Measurements from ENCODE around the gene TMEM119. TPM values are rescaled to one million over a fixed set of nuclear protein-coding genes. Genes with fewer than 3 reads are reported as not detected.

TMEM119 gene
- total and polyA plus RNA-seq, 9 of the 15 experiments (the other 6 are each of a cell fraction or from before 2014, with no cell fraction given) = 0.18 TPM; not detected in 8

DNA sequence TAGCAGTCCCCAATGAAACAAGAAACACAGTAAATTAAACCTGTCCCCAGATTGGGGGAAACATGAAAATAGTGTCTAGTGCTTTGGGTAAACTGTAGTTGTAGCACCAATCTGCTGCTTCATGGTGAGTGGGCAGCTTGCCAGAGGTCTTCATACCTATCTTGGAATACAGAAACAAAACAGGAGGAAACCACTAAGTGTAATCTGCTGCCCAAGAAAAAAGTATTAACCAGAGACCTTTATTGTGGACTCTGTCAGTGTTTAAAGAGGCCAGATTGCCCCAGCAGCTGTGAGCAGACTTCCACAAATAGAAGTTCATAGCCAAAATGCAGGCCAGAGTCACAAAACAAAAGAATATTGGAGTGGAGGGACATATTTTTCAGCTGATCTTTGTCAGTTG, 33.2 kb downstream of the TMEM119 start (continued):
- TF ChIP-seq TSHZ1 (CRISPR knock-in tag; IDR thresholded peaks at IDR 0.05) (no peak), MAFG (tag; conservative IDR thresholded peaks at IDR 0.05) (peak; percentile 59), ZNF311 (CRISPR knock-in tag; IDR thresholded peaks at IDR 0.05) (no peak), MTF1 (CRISPR knock-in tag; IDR thresholded peaks at IDR 0.05; ENCODE audit: borderline replicate concordance) (no peak), HOXB6 (CRISPR knock-in tag; IDR thresholded peaks at IDR 0.05; ENCODE audit: borderline replicate concordance) (no peak), TCF3 (CRISPR knock-in tag; IDR thresholded peaks at IDR 0.05) (peak; percentile 74), DEAF1 (CRISPR knock-in tag; IDR thresholded peaks at IDR 0.05) (no peak), POLR2AphosphoS5 (IDR thresholded peaks at IDR 0.05; ENCODE audit: control insufficient read depth, insufficient read depth, low read depth, low read length) (peak; percentile 71), SFPQ (IDR thresholded peaks at IDR 0.05; ENCODE audit: low read depth, low read length) (no peak), ZZZ3 (IDR thresholded peaks at IDR 0.05) (no peak), POLR3G (IDR thresholded peaks at IDR 0.05; ENCODE audit: extremely low read depth, insufficient read length, insufficient replicate concordance) (no peak), PTTG1 (tag; IDR thresholded peaks at IDR 0.05; ENCODE audit: low read depth) (no peak), IRF9 (tag; IDR thresholded peaks at IDR 0.05) (no peak), ATF2 (CRISPR knock-in tag; IDR thresholded peaks at IDR 0.05) (no peak), RUNX1 (IDR thresholded peaks at IDR 0.05; ENCODE audit: low read depth) (no peak), NCOR1 (IDR thresholded peaks at IDR 0.05) (peak; percentile 60), E2F3 (CRISPR knock-in tag; IDR thresholded peaks at IDR 0.05) (no peak), NFATC3 (IDR thresholded peaks at IDR 0.05) (no peak), NFE2 (IDR thresholded peaks at IDR 0.05; ENCODE audit: low read depth) (peak; percentile 94), SMAD3 (CRISPR knock-in tag; conservative IDR thresholded peaks at IDR 0.05) (no peak), EP300 (IDR thresholded peaks at IDR 0.05; ENCODE audit: low read length) (peak; percentile 29; the same call in 1 of the 2 replicates)
